Fibroblast of lung (primary cell): ENCODE measurements around the gene STEAP1B.

Experiments
- CTCF ChIP-seq, 2 donors: IDR thresholded peaks in 1 of 2; conservative IDR thresholded peaks in 1 of 2; 1 replicate in 1 of 2; 2 replicates in 1 of 2; pipeline ENCODE4 v1.5.1; 2011 to 2012; ENCODE audit warnings: low read length in 2 of 2, control low read depth in 1 of 2, inconsistent platforms in 1 of 2, low read depth in 1 of 2, mild to moderate bottlenecking in 1 of 2
- EZH2 ChIP-seq: IDR thresholded peaks from 2 replicates; pipeline ENCODE4 v1.5.1; 2012; ENCODE audit warnings: low read length, control low read depth, mild to moderate bottlenecking; ENCODE audit errors: missing control alignments

- TF ChIP-seq CTCF (conservative IDR thresholded peaks at IDR 0.05 in 1 of 2, IDR thresholded peaks at IDR 0.05 in 1 of 2; ENCODE audit: low read depth in 1 of 2, low read length in 2 of 2) (peak; percentile 83 to 94), EZH2 (no peak)
These were observed 11.1 kb downstream of the STEAP1B start for GRCh38 chr7:22488643-22489462.
